CD4-positive, alpha-beta T cell treated with Interleukin-10 for 1 hour (primary cell): ENCODE measurements around the gene CTTN.
"Not testable (repeated sequence)": the region's sequence is repeated elsewhere in the genome, so short reads cannot be mapped to it uniquely, and the experiment has no call there.

ENCODE experiments used
- DNase-seq: peaks from one replicate; pipeline ENCODE4 v3.0.0-alpha.2; 2020

The CTTN gene

GRCh38 chr11:70381872-70382861 lies 16.2 kb upstream of the CTTN start:
- no peak for DNase-seq

- no peak for DNase-seq
Measured at GRCh38 chr11:70383664-70384565, 14.4 kb upstream of the CTTN start.

- no peak for DNase-seq
Measured at GRCh38 chr11:70384566-70385152, 13.7 kb upstream of the CTTN start.

GRCh38 chr11:70387564-70387963 lies 10.8 kb upstream of the CTTN start:
- DNase-seq: no peak

GRCh38 chr11:70389201-70389600 lies 9.1 kb upstream of the CTTN start:
- DNase-seq: no peak

- not testable (repeated sequence) for DNase-seq
Measured at GRCh38 chr11:70390882-70391281, 7.4 kb upstream of the CTTN start.

- DNase-seq: no peak
Measured at GRCh38 chr11:70394211-70394950, 3.9 kb upstream of the CTTN start.

GRCh38 chr11:70397336-70397982 lies 870 bp upstream of the CTTN start:
- no peak for DNase-seq

- DNase-seq: no peak
Measured at GRCh38 chr11:70398834-70399680, 728 bp downstream of the CTTN start.

- no peak for DNase-seq
Measured at GRCh38 chr11:70399681-70400112, 1.4 kb downstream of the CTTN start.

GRCh38 chr11:70400643-70401042 lies 2.3 kb downstream of the CTTN start:
- DNase-seq: no peak

GRCh38 chr11:70402016-70402415 lies 3.7 kb downstream of the CTTN start:
- DNase-seq: no peak

GRCh38 chr11:70402685-70403084 lies 4.4 kb downstream of the CTTN start:
- no peak for DNase-seq

GRCh38 chr11:70404244-70404643 lies 5.9 kb downstream of the CTTN start:
- no peak for DNase-seq

- DNase-seq: no peak
Measured at GRCh38 chr11:70405679-70406395, 7.5 kb downstream of the CTTN start.

GRCh38 chr11:70407121-70407520 lies 8.8 kb downstream of the CTTN start:
- DNase-seq: no peak

GRCh38 chr11:70407814-70408213 lies 9.5 kb downstream of the CTTN start:
- no peak for DNase-seq

GRCh38 chr11:70408326-70408725 lies 10.0 kb downstream of the CTTN start:
- DNase-seq: not testable (repeated sequence)

- DNase-seq: no peak
Measured at GRCh38 chr11:70409437-70409836, 11.1 kb downstream of the CTTN start.

GRCh38 chr11:70409871-70410270 lies 11.5 kb downstream of the CTTN start:
- no peak for DNase-seq
